GM04503 (cell line): ENCODE results near the gene MDGA2.
"Not testable (repeated sequence)": the region's sequence is repeated elsewhere in the genome, so short reads cannot be mapped to it uniquely, and the experiment has no call there.

Experiments used
- DNase-seq: peaks from one replicate; pipeline ENCODE4 v3.0.0-alpha.2; 2012; ENCODE audit warnings: low read depth

The MDGA2 gene

DNA sequence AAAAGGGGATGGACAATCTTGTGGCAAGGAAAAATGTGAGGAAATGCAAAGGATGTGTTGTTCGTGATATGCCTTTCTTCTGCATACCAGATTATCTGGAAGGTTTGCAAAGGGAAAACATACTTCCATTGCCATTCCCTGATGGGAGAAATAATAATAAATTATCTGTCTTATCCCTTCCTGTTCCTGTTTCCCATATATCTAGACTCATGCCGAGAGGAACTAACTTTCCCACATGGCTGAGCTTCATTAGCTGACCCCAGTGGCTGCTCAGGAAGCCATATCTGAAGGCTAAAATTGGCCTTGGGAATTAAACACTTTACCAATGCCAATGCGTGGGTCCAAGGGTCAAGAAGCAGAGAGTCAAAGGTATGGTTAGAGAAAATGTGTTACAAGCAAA lies 439.8 kb downstream of the MDGA2 start:
- DNase-seq, result no peak

DNA sequence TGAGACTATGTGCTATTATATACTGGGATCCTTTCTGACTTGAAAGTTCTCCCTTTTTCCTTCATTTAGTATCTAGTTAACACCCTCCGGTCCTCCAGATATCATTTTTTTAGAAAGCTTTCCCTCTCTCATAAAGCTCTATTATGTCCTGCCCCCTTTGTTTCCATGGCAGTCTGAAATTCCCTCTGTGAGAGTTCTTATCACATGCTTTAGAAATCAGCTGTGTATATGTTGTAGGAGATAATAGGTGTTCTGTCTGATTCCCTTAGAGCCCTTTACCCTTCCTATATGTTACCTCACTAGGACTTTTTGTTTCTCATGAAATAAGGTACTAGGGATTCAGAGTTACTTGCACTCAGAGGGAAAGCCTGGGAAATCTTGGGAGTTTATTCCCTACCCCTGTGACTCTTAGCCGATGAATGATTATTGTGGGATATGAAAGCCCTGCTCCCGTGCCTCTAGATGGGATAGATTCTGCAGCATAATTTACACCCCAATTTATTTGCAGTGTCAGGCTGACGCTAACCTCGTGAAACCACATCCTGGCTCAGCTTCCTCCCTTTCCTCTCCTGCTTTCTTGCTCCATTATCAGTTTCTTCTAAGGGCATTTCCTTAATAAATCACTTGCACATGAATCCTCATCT lies 448.4 kb downstream of the MDGA2 start:
- DNase-seq, result no peak

DNA sequence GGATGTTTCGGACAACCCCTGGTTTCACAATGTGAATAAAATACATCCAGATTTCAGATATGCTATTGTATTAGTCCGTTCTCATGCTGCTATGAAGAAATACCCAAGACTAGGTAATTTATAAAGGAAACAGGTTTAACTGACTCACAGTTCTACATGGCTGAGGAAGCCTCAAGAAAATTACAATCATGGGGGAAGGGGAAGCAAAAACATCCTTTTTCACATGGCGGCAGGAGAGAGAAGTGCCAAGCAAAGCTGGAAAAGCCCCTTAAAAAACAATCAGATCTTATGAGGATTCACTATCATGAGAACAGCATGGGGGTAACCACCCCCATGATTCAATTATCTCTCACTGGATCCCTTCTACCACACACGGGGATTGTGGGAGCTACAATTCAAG lies 451.7 kb downstream of the MDGA2 start:
- DNase-seq, result no peak

GRCh38 chr14:47220096-47220495 lies 455.3 kb downstream of the MDGA2 start:
- no peak for DNase-seq

GRCh38 chr14:47211263-47211662 lies 464.1 kb downstream of the MDGA2 start:
- no peak for DNase-seq

DNA sequence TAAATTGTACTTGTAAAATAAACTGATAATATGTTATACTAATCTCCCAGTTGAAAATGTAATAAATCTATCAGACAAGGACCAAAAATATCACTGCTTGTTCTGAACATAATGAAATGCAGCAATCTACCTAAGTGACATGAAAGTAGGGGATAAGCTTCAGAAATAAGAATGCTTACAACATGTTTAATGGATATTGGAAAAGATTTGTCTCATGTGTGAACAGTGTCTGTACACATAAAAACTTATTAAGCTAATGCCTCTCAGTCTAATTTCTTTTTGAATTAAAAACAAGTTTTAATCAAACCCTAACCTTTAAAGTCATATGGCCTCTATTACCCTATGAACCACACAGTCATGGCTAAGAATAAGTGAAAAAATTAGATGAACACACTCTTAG lies 465.3 kb downstream of the MDGA2 start:
- DNase-seq, result no peak

- DNase-seq, result no peak
Observed at GRCh38 chr14:47208434-47208833, 467.0 kb downstream of the MDGA2 start.

DNA sequence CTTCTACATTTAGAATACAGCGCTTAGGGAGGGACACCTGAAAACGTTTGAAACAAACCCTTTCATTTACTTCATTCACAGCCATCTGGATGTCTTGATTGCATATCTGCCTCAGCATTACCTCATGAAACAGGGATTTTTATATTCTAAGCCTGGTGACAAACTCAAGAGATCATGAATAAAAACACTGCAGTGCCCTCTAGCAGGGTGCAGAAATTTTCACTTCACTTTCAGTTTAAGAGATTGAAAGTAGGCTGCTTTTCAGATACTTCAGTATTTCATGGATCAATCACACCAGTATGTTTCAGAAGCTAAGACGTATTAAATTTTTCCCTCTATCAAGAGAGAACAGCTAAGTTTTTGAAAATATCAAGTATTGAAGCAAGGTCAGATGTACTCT lies 467.8 kb downstream of the MDGA2 start:
- DNase-seq, result no peak

DNA sequence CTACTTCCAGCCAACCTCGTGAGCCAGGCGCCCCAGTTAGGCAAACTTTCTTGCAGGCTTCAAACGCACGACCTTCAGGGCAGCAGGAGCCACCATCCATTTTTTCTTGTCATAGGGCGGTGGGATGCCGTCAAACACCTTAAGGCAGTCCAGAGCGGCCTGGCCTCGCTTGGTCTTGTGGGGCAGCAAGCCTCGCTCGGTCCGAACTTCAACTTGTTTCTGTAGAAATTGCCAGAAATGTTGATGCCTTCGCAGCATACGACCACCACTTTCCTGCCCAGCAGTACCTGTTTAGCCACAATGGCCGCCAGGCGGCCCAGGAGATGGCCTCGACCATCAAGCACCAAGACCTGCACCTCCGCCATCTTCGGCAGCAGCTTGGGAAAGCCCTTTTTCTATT lies 474.7 kb downstream of the MDGA2 start:
- DNase-seq, result no peak

DNA sequence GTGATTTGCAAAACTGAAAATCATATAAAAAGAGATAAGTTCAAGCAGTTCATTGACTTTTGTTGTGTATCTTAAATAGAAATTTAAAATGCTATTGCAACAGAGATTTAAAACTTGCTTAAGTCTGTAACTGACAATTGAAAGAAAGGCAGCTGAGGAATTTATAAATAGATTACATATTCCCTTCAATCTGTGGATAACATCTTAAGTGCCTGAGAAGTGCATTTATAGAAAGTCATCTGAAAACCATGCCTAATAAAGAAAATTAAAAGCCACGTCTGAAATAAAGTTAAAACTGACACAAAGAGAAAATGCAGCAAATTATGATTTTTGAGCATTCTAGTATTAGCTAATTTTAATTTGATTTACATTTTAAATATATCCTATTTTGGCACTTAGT lies 479.8 kb downstream of the MDGA2 start:
- DNase-seq, result no peak

DNA sequence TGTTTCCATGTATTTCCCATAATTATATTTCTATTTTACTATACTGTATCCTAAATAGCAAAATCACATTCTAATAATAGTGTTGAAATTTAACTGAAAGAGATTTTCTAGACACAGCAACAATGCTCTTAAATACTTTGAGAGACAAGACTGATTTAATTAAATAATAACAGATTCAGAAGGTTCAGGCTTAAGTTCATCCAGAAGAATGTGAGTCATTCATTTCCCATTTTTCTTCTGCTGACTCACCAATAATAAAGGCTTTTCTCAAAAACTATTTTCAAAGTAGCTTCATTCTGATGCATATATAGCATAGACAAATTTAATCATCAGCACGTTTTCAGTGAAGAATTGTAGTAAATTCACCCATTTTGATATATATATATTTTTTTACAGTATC lies 481.4 kb downstream of the MDGA2 start:
- no peak for DNase-seq

DNA sequence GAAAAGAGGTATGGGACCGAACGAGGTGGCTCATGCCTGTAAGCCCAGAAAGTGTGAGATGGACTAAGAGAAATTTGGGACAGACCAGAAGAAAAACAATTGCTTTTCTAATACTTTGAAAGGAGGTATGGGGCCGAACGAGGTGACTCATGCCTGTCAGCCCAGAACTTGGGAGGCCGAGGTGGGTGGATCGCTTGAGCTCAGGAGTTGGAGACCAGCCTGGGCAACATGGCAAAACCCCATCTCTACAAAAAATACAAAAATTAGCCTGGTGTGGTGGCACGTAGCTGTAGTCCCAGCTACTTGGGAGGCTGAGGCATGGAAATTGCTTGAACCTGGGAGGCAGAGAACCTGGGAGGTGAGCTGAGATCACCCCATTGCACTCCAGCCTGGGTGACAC lies 483.2 kb downstream of the MDGA2 start:
- DNase-seq, result not testable (repeated sequence)

- no peak for DNase-seq
Observed at GRCh38 chr14:47191700-47192099, 483.7 kb downstream of the MDGA2 start.

DNA sequence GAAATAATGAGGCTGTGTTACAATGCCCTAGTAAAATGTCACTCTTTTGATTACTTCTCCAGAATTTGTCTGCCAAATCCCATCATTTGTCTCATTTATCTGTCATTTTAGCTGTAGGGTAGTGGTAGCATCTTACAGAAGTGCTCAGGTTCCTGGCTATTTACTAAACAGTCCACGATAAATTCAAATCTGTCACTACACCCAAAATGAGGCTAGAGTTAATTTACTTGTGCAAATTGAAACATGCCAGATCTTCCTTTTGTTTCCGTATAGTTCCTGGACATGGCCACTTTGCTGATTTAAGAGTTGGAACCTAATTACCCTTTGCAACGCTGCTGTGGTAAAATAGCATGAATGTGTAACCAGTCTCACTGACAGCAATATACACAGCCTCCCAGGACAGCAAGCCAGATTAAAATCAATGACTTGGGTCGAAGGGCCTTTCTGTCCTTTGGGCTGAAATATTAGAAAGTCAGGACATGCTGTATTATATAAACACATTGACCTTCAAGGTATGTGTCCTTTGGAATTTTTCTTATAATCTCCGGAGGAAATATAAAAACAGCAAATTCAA lies 485.4 kb downstream of the MDGA2 start:
- no peak for DNase-seq

GRCh38 chr14:47186486-47186885 lies 488.9 kb downstream of the MDGA2 start:
- no peak for DNase-seq

GRCh38 chr14:47179906-47180305 lies 495.5 kb downstream of the MDGA2 start:
- no peak for DNase-seq

GRCh38 chr14:47171896-47172295 lies 503.5 kb downstream of the MDGA2 start:
- not testable (repeated sequence) for DNase-seq

DNA sequence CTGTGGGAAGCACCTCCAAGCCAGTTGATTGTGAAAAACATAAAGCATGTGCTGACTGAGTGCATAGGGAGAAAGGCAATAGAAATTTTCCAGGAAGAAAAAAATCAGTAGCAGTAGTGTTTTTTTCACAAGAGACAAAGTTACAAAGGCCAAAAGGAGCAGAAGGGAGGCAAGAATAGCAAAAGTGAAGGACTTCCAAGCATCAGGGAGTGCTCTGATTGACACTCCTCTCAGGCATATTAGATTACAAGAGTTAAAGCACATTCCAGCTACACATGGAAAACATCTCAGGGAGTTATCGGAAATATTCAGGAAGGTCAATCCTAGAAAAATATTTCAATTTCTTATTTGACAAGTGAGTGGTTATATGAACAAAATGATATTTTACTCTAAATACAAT lies 508.0 kb downstream of the MDGA2 start:
- DNase-seq, result no peak

- DNase-seq, result no peak
Observed at GRCh38 chr14:47155395-47155794, 520.0 kb downstream of the MDGA2 start.

DNA sequence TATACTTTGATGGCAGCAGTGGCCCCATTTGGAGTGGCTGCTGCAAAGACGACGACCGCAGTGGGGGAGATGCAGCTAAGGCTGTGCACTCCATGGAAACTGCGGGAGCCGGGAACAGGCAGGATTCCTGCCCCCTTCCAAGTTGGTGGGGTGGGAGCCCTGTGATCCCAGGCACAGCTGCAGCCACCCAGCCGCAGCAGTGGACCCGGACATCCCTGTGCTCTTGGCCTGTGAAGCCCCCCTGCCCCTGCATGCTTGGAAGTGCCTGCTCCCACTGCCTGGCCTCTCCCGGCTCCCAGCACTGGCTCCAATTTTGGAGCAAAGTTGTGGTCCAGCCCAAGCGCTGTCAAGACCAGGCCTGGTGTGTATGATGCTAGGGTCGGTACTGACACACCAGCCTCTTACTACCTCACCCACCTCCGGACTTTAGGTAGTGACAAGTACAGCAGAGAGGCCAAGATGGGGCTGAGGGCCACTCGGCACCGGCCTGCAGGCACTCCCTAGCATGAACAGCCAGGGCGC lies 521.1 kb downstream of the MDGA2 start:
- DNase-seq, result no peak

DNA sequence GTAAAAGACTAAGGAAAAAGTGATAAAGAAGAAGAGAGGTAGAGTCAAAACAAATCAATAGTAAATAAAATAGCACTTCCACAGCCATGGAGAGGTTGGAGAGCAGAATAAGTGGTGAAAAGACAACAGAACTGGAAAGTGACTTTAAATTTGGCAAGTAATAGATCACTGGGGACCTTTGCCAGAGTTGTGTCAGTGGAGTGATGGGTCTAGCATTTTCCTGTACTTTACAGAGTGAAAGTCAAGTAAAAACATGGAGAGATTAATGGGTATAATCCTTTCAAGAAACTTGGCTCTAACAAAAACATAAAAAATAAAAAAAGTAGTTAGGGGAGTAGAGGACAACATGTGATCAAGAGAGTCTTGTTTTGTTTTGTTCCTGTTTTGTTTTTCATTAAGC lies 521.7 kb downstream of the MDGA2 start:
- DNase-seq, result no peak

GRCh38 chr14:47150267-47150666 lies 525.1 kb downstream of the MDGA2 start:
- DNase-seq, result no peak

- DNase-seq, result no peak
Observed at GRCh38 chr14:47149326-47149725, 526.1 kb downstream of the MDGA2 start.

- no peak for DNase-seq
Observed at GRCh38 chr14:47148686-47149085, 526.7 kb downstream of the MDGA2 start.
